Spleen (tissue), 11 donors: Measurements from ENCODE around the gene MYL11. TPM values are rescaled to one million over a fixed set of nuclear protein-coding genes. Genes with fewer than 3 reads are reported as not detected.

ENCODE experiments used
- DNase-seq: peaks from one replicate; pipeline ENCODE4 v3.0.0-alpha.2; 2020
- H3K27ac ChIP-seq, 8 donors: fragments of 200-600 bp; sonication (generic) in 7 of 8; 1 replicate in 4 of 8; 2 replicates in 4 of 8; pipeline versions ENCODE4 v1.5.0 to v1.8.0; 2016 to 2021; ENCODE audit warnings: inconsistent platforms in 4 of 8, mild to moderate bottlenecking in 4 of 8, moderate library complexity in 1 of 8
- H3K27me3 ChIP-seq, 7 donors: fragments of 200-600 bp; sonication (generic) in 6 of 7; replicated peaks in 1 of 7; 1 replicate in 4 of 7; 2 replicates in 3 of 7; pipeline versions ENCODE4 v1.5.0 to v1.8.0; 2016 to 2021; ENCODE audit warnings: inconsistent platforms in 3 of 7, mild to moderate bottlenecking in 1 of 7
- H3K36me3 ChIP-seq, 6 donors: fragments of 200-600 bp; sonication (generic) in 5 of 6; 1 replicate in 4 of 6; 2 replicates in 2 of 6; pipeline versions ENCODE4 v1.5.0 to v1.8.0; 2016 to 2021; ENCODE audit warnings: inconsistent platforms in 2 of 6
- H3K4me1 ChIP-seq, 6 donors: fragments of 200-600 bp; sonication (generic) in 5 of 6; 1 replicate in 3 of 6; 2 replicates in 3 of 6; pipeline versions ENCODE4 v1.5.0 to v1.8.0; 2016 to 2021; ENCODE audit warnings: inconsistent platforms in 3 of 6
- H3K4me3 ChIP-seq, 8 donors: fragments of 200-600 bp; sonication (generic) in 7 of 8; 1 replicate in 4 of 8; 2 replicates in 4 of 8; pipeline versions ENCODE4 v1.5.0 to v1.8.0; 2016 to 2021; ENCODE audit warnings: inconsistent platforms in 4 of 8, mild to moderate bottlenecking in 4 of 8, moderate library complexity in 2 of 8
- H3K9me3 ChIP-seq, 8 donors: fragments of 200-600 bp; sonication (generic) in 7 of 8; 1 replicate in 4 of 8; 2 replicates in 4 of 8; pipeline versions ENCODE4 v1.5.0 to v1.8.0; 2016 to 2021; ENCODE audit warnings: inconsistent platforms in 4 of 8
- CTCF ChIP-seq, 11 experiments: fragments of 200-600 bp in 7 of 11; fragments of 450-650 bp in 4 of 11; sonication (generic) in 4 of 11; IDR thresholded peaks in 8 of 11; conservative IDR thresholded peaks in 3 of 11; 1 replicate in 7 of 11; 2 replicates in 4 of 11; pipeline versions ENCODE4 v1.4.0 to v1.8.0; 2016 to 2021; ENCODE audit warnings: antibody characterized with exemption in 11 of 11, inconsistent platforms in 4 of 11, mild to moderate bottlenecking in 1 of 11
- POLR2A ChIP-seq, 3 donors: fragments of 450-650 bp; IDR thresholded peaks; one replicate each; pipeline ENCODE4 v1.5.1; 2017; ENCODE audit warnings: antibody characterized with exemption in 3 of 3, mild to moderate bottlenecking in 1 of 3
- POLR2AphosphoS5 ChIP-seq, 3 donors: sonication (generic); formaldehyde crosslinking; IDR thresholded peaks; one replicate each; pipeline ENCODE4 v1.5.1; 2017; ENCODE audit warnings: antibody characterized with exemption in 3 of 3
- WGBS, 5 donors: extraction: QIAGEN DNeasy Blood & Tissue Kit in 3 of 5; methylation state at CpG; one replicate each; pipeline versions ENCODE4 v1.1.5 to v1.1.7; 2013 to 2018; 5-methylcytosine and 5-hydroxymethylcytosine counted together
- intact Hi-C: fragments of 100-400 bp; cut with DNase I; formaldehyde crosslinking; loops from one replicate; pipeline ENCODE4 v1.15.0; 2023; ENCODE audit warnings: low total_unique reads
- polyA plus RNA-seq, 3 donors: library from polyadenylated mRNA; stranded (reverse); fragments of 200-250 nt; gene quantifications; one replicate each; pipeline ENCODE4 v1.2.1, GENCODE V29; 2013
- total RNA-seq, 7 donors: library from RNA; depleted of rRNA in 3 of 7; stranded (reverse); fragments of >200 nt in 3 of 7; fragmentation: NEBNext Ultra II Directional in 4 of 7; extraction: Animal tissue kit (Norgen Biotek cat#: 25700) in 4 of 7; gene quantifications; one replicate each; pipeline versions ENCODE4 v1.1.0 to v1.2.1, GENCODE V29; 2016 to 2021
- donor health status: healthy with polysubstance abuse.
- donor health status: DM: no; HTN: no; CAD: no; lungs with moderate emphysema.
- donor health status: DM: no; HTN: no; CAD: no.
- donor health status: Bipolar disorder and iron deficiency.
- donor health status: healthy.
- donor health status: DM: no; HTN: no; CAD: no.
- donor health status: DM: yes; HTN: yes; CAD: no.

MYL11 gene
- total and polyA plus RNA-seq, 10 donors = 1.4 to 4.3 (median 2.8) TPM; not detected in 6

GRCh38 chr16:30398661-30399434 is 24.2 kb downstream of the MYL11 start:
- H3K36me3 ChIP-seq = peaks cover 0 to 20% (median 13%) of the 10 kb centered on the region in 6 donors
- H3K4me1 ChIP-seq = peaks cover 10 to 84% (median 52%) of the 10 kb centered on the region in 6 donors
- intact Hi-C loops = no loop called here
- peak overlapping the region in 1 of 8 donors; percentile 83 for H3K27ac ChIP-seq
- 69 to 85% (median 82%) methylated on average over 14 to 23 of the region's 23 CpGs for WGBS, 5 donors
- no peaks in the 10 kb centered on the region for H3K27me3 ChIP-seq
- H3K4me3 ChIP-seq = no peak overlapping the region
- H3K9me3 ChIP-seq = no peaks in the 10 kb centered on the region
- no peak for TF ChIP-seq POLR2A (IDR thresholded peaks at IDR 0.05)
- TF ChIP-seq POLR2AphosphoS5 (IDR thresholded peaks at IDR 0.05) = no peak
- TF ChIP-seq CTCF (IDR thresholded peaks at IDR 0.05 in 8 of 11, conservative IDR thresholded peaks at IDR 0.05 in 3 of 11) = no peak
- DNase-seq = no peak

- peak overlapping the region; percentile 48 to 85 (median 81) for H3K27ac ChIP-seq
- TF ChIP-seq POLR2AphosphoS5 (IDR thresholded peaks at IDR 0.05) = no peak
- TF ChIP-seq CTCF (IDR thresholded peaks at IDR 0.05 in 8 of 11, conservative IDR thresholded peaks at IDR 0.05 in 3 of 11) = no peak
- no peak for TF ChIP-seq POLR2A (IDR thresholded peaks at IDR 0.05)
- 17 to 27% (median 18%) methylated on average over 7 to 12 of the region's 12 CpGs for WGBS, 5 donors
Measured at GRCh38 chr16:30399435-30400186, 25.0 kb downstream of the MYL11 start.

GRCh38 chr16:30401768-30402425 is 27.3 kb downstream of the MYL11 start:
- H3K36me3 ChIP-seq = peaks cover 0 to 20% (median 13%) of the 10 kb centered on the region in 6 donors
- no peaks in the 10 kb centered on the region for H3K27me3 ChIP-seq
- no peak overlapping the region for H3K4me3 ChIP-seq
- TF ChIP-seq CTCF (IDR thresholded peaks at IDR 0.05 in 8 of 11, conservative IDR thresholded peaks at IDR 0.05 in 3 of 11) = no peak
- TF ChIP-seq POLR2AphosphoS5 (IDR thresholded peaks at IDR 0.05) = no peak
- no peak for TF ChIP-seq POLR2A (IDR thresholded peaks at IDR 0.05)
- intact Hi-C loops = loop anchor here (5.0 kb wide), 1 partner anchor 50 kb away; no protein-coding TSS in a partner anchor
- peaks cover 3 to 65% (median 37%) of the 10 kb centered on the region in 6 donors for H3K4me1 ChIP-seq
- no peaks in the 10 kb centered on the region for H3K9me3 ChIP-seq
- no peak for DNase-seq
- WGBS, 5 donors = 81 to 90% (median 86%) methylated on average over 8 of the region's 8 CpGs
- no peak overlapping the region for H3K27ac ChIP-seq

More at GRCh38 chr16:30399435-30400186, 25.0 kb downstream of the MYL11 start:
- Histone ChIP-seq H3K4me3 (peak overlapping the region; percentile 54 to 73 (median 60)), H3K9me3 (no peaks in the 10 kb centered on the region), H3K27me3 (no peaks in the 10 kb centered on the region), H3K36me3 (peaks cover 0 to 20% (median 13%) of the 10 kb centered on the region in 6 donors), H3K4me1 (peaks cover 10 to 77% (median 50%) of the 10 kb centered on the region in 6 donors)
- intact Hi-C loops = loop anchor here (5.0 kb wide), 1 partner anchor 47 kb away; no protein-coding TSS in a partner anchor
- no peak for DNase-seq
